Measurements from ENCODE around the gene RUFY3. TPM values are rescaled to one million over a fixed set of nuclear protein-coding genes. Genes with fewer than 3 reads are reported as not detected.

The RUFY3 gene, protein sequence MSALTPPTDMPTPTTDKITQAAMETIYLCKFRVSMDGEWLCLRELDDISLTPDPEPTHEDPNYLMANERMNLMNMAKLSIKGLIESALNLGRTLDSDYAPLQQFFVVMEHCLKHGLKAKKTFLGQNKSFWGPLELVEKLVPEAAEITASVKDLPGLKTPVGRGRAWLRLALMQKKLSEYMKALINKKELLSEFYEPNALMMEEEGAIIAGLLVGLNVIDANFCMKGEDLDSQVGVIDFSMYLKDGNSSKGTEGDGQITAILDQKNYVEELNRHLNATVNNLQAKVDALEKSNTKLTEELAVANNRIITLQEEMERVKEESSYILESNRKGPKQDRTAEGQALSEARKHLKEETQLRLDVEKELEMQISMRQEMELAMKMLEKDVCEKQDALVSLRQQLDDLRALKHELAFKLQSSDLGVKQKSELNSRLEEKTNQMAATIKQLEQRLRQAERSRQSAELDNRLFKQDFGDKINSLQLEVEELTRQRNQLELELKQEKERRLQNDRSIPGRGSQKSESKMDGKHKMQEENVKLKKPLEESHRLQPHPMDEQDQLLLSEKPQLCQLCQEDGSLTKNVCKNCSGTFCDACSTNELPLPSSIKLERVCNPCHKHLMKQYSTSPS
- total RNA-seq (100 to 1,000 TPM; 220 to 247 TPM), polyA plus RNA-seq (ENCODE audit: insufficient read depth, low read depth, low replicate concordance) (84.7 TPM)
- long read RNA-seq, donor 1, partial matches to known transcripts = 0 of 1 reads
- long read RNA-seq, donor 1, other reads (novel, unspliced or antisense) = 0 of 1 reads
- long read RNA-seq, donor 2, partial matches to known transcripts = 0 of 2 reads
- long read RNA-seq, donor 2, other reads (novel, unspliced or antisense) = 0 of 2 reads

DNA sequence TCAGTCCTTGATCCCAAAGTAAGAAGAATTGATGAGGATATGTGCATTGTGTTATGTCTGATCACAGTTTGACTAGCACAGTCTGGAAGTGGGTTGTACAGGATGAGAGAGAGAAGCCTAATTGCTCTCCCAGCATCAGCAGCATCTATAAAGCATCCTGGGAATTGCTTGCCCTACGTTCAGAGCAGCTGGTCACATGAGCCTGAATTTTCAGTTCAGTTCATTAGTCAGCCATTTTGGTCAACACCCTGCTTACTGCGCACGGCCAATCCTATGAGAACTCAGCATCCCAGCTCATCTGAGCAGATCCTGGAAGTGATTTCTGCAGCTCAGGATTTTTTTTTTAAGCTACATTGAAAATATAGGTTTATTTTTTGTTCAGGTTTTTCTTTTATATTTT is at the start of gene RUFY3:
Gene RUFY3 (plus strand): TSS at position 218 of the 400 bp plus-strand sequence. CDS start 610 bp downstream, outside the sequence.
- WGBS, 2 donors = 23 to 33% methylated on average over 3 of the region's 3 CpGs
- intact Hi-C loops (cut with DNase I; ENCODE audit: low total_unique reads) = no loop called here
- peaks cover 9% of the 10 kb centered on the region for H3K4me1 ChIP-seq
- H3K36me3 ChIP-seq (ENCODE audit: low read depth, missing control alignments) = no peaks in the 10 kb centered on the region
- no peaks in the 10 kb centered on the region for H3K27me3 ChIP-seq
- no peaks in the 10 kb centered on the region for H3K9me3 ChIP-seq
- H3K4me3 ChIP-seq = peak within 1 kb of the TSS; percentile 50 to 59
- DNase-seq = peak; percentile 84
- TF ChIP-seq POLR2A (IDR thresholded peaks at IDR 0.05) = no peak
- TF ChIP-seq, protein P1, sequence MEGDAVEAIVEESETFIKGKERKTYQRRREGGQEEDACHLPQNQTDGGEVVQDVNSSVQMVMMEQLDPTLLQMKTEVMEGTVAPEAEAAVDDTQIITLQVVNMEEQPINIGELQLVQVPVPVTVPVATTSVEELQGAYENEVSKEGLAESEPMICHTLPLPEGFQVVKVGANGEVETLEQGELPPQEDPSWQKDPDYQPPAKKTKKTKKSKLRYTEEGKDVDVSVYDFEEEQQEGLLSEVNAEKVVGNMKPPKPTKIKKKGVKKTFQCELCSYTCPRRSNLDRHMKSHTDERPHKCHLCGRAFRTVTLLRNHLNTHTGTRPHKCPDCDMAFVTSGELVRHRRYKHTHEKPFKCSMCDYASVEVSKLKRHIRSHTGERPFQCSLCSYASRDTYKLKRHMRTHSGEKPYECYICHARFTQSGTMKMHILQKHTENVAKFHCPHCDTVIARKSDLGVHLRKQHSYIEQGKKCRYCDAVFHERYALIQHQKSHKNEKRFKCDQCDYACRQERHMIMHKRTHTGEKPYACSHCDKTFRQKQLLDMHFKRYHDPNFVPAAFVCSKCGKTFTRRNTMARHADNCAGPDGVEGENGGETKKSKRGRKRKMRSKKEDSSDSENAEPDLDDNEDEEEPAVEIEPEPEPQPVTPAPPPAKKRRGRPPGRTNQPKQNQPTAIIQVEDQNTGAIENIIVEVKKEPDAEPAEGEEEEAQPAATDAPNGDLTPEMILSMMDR (IDR thresholded peaks at IDR 0.05) = no peak
- peak within 1 kb of the TSS; percentile 71 to 89 for H3K27ac ChIP-seq

DNA sequence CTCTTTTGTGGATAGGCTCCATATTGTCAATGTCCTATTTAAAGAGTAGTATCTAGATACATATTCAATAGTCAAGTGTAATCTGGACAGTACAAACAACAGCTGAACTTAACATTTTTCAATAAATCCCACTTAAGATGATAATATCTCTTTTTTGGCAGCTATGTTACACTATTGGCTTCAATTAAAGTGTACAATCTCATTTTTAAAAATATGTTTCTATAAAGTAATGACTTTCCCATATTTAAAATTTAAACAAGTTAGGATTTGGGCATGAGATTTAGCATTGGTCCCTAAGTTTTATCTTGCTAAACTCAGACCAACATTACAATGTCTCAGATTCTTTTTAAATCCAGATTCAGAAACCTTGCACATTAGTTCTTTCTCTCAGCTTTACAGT is 47.6 kb upstream of the RUFY3 start:
- intact Hi-C loops (cut with DNase I; ENCODE audit: low total_unique reads) = no loop called here
- H3K27ac ChIP-seq = no peak overlapping the region
- no peaks in the 10 kb centered on the region for H3K36me3 ChIP-seq (ENCODE audit: low read depth, missing control alignments)
- no peaks in the 10 kb centered on the region for H3K4me1 ChIP-seq
- DNase-seq = no peak
- no peaks in the 10 kb centered on the region for H3K9me3 ChIP-seq
- TF ChIP-seq, protein P1 (IDR thresholded peaks at IDR 0.05) = no peak
- TF ChIP-seq POLR2A (IDR thresholded peaks at IDR 0.05) = no peak
- H3K27me3 ChIP-seq = no peaks in the 10 kb centered on the region
- no peak overlapping the region for H3K4me3 ChIP-seq

DNA sequence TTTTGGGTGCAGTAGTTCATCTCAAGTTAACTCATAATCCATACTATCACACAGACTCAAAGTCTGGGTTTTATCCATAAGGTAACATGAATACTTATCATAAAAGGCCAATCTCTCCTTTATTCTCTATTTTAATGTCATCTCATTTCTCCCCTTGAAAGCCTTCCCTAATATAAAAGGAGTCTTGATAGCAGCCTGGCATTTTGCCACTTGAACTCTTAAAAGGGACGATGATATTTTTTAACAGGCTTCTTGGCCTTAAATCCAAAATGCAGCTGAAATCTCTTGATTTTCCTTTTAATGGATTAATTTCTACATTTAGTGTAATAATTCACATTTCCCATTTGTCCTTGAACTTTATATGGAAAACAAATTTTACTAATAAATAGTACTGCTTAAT is 47.0 kb upstream of the RUFY3 start:
- no peak for DNase-seq
- H3K4me3 ChIP-seq = no peak overlapping the region
- intact Hi-C loops (cut with DNase I; ENCODE audit: low total_unique reads) = no loop called here
- H3K36me3 ChIP-seq (ENCODE audit: low read depth, missing control alignments) = no peaks in the 10 kb centered on the region
- no peak overlapping the region for H3K27ac ChIP-seq
- no peak for TF ChIP-seq POLR2A (IDR thresholded peaks at IDR 0.05)
- TF ChIP-seq, protein P1 (IDR thresholded peaks at IDR 0.05) = no peak
- no peaks in the 10 kb centered on the region for H3K27me3 ChIP-seq
- 33 to 42% methylated on average over 1 of the region's 1 CpG for WGBS, 2 donors
- H3K4me1 ChIP-seq = no peaks in the 10 kb centered on the region
- no peaks in the 10 kb centered on the region for H3K9me3 ChIP-seq

DNA sequence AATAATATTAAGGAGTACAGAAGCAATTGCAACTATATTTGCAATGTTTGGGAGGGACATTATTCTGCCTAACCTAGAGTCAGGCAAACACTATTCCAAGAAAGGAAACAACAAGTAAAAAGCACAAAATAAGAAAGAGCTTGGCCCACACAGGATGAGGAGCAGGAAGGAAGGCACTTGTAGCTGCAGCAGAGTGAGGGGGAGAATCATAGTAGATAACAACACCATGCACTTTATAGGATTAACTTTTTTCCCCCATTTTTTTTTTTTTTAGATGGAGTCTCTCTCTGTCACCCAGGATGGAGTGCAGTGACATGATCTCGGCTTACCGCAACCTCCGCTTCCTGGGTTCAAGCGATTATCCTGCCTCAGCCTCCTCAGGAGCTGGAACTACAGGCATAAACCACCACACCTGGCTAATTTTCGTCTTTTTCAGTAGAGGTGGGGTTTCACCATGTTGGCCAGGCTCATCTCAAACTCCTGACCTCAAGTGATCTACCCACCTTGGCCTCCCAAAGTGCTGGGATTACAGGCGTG is 45.1 kb upstream of the RUFY3 start:
- Histone ChIP-seq H3K4me1 (no peaks in the 10 kb centered on the region), H3K9me3 (no peaks in the 10 kb centered on the region), H3K36me3 (ENCODE audit: low read depth, missing control alignments) (no peaks in the 10 kb centered on the region), H3K4me3 (no peak overlapping the region), H3K27me3 (no peaks in the 10 kb centered on the region), H3K27ac (no peak overlapping the region)
- 91 to 92% methylated on average over 6 of the region's 6 CpGs for WGBS, 2 donors
- no peak for DNase-seq
- TF ChIP-seq, protein P1 (IDR thresholded peaks at IDR 0.05) = no peak
- no peak for TF ChIP-seq POLR2A (IDR thresholded peaks at IDR 0.05)
- intact Hi-C loops (cut with DNase I; ENCODE audit: low total_unique reads) = no loop called here

Measured in testis (tissue), 5 donors.